H9 (cell line): ENCODE data around the gene INSYN2B. TPM values are rescaled to one million over a fixed set of nuclear protein-coding genes. Genes with fewer than 3 reads are reported as not detected.

Experiments used
- DNase-seq: peaks from one replicate; pipeline ENCODE4 v3.0.0-alpha.2; 2017
- H2AFZ ChIP-seq: one replicate; pipeline ENCODE4 v1.6.1; 2013; ENCODE audit warnings: mild to moderate bottlenecking, low read length, control low read depth, moderate library complexity
- H2AK5ac ChIP-seq: 2 replicates; pipeline ENCODE4 v1.6.1; 2013; ENCODE audit warnings: low read length, control low read depth, mixed read lengths; ENCODE audit not compliant: insufficient read length
- H2BK120ac ChIP-seq: one replicate; pipeline ENCODE4 v1.6.1; 2013; ENCODE audit warnings: low read depth, mild to moderate bottlenecking, low read length, control low read depth, inconsistent platforms; ENCODE audit not compliant: poor library complexity, severe bottlenecking
- H2BK12ac ChIP-seq: 2 replicates; pipeline ENCODE4 v1.6.1; 2013; ENCODE audit warnings: low read length, control low read depth, mixed read lengths, low read depth; ENCODE audit not compliant: insufficient read length
- H2BK15ac ChIP-seq: 2 replicates; pipeline ENCODE4 v1.6.1; 2013; ENCODE audit warnings: low read depth, low read length, control low read depth
- H2BK20ac ChIP-seq: one replicate; pipeline ENCODE4 v1.6.1; 2013; ENCODE audit warnings: low read depth, mild to moderate bottlenecking, low read length, control low read depth, inconsistent platforms; ENCODE audit not compliant: poor library complexity, severe bottlenecking
- H2BK5ac ChIP-seq: 2 replicates; pipeline ENCODE4 v1.6.1; 2013; ENCODE audit warnings: low read length, control low read depth, mixed read lengths; ENCODE audit not compliant: insufficient read length
- H3K14ac ChIP-seq: 2 replicates; pipeline ENCODE4 v1.6.1; 2013; ENCODE audit warnings: low read length, control low read depth; ENCODE audit not compliant: insufficient read depth
- H3K18ac ChIP-seq: 2 replicates; pipeline ENCODE4 v1.6.1; 2013; ENCODE audit warnings: low read depth, mild to moderate bottlenecking, mixed read lengths, low read length, control low read depth; ENCODE audit not compliant: insufficient read length
- H3K23ac ChIP-seq: 2 replicates; pipeline ENCODE4 v1.6.1; 2013; ENCODE audit warnings: low read length, control low read depth, mixed read lengths, low read depth; ENCODE audit not compliant: insufficient read length
- H3K23me2 ChIP-seq: 2 replicates; pipeline ENCODE4 v1.6.1; 2013; ENCODE audit warnings: low read depth, mild to moderate bottlenecking, mixed read lengths, low read length, control low read depth; ENCODE audit not compliant: insufficient read length, poor library complexity, severe bottlenecking
- H3K27ac ChIP-seq: 2 replicates; pipeline ENCODE4 v1.5.1; 2013; ENCODE audit warnings: low read length, control low read depth, mixed read lengths, low read depth; ENCODE audit not compliant: insufficient read length
- H3K27me3 ChIP-seq: 2 replicates; pipeline ENCODE4 v1.6.1; 2013; ENCODE audit warnings: low read length, control low read depth, inconsistent platforms; ENCODE audit not compliant: insufficient read depth
- H3K4ac ChIP-seq: 2 replicates; pipeline ENCODE4 v1.6.1; 2013; ENCODE audit warnings: low read depth, mild to moderate bottlenecking, control low read depth, inconsistent platforms, low read length, moderate library complexity
- H3K4me1 ChIP-seq: 2 replicates; pipeline ENCODE4 v1.6.1; 2013; ENCODE audit warnings: low read length, control low read depth, inconsistent platforms; ENCODE audit not compliant: insufficient read depth
- H3K4me2 ChIP-seq: 2 replicates; pipeline ENCODE4 v1.6.1; 2013; ENCODE audit warnings: low read length, control low read depth, mixed read lengths; ENCODE audit not compliant: insufficient read length, insufficient read depth
- H3K56ac ChIP-seq: 2 replicates; pipeline ENCODE4 v1.6.1; 2013; ENCODE audit warnings: low read depth, mild to moderate bottlenecking, mixed read lengths, low read length, control low read depth; ENCODE audit not compliant: insufficient read length
- H3K79me1 ChIP-seq: 2 replicates; pipeline ENCODE4 v1.6.1; 2013; ENCODE audit warnings: low read depth, mild to moderate bottlenecking, moderate library complexity, low read length, control low read depth, inconsistent platforms; ENCODE audit not compliant: insufficient read depth, poor library complexity, severe bottlenecking
- H3K79me2 ChIP-seq: 2 replicates; pipeline ENCODE4 v1.6.1; 2013; ENCODE audit warnings: low read length, control low read depth, inconsistent platforms; ENCODE audit not compliant: insufficient read depth
- H3K9ac ChIP-seq: 2 replicates; pipeline ENCODE4 v1.6.1; 2013; ENCODE audit warnings: low read length, control low read depth, mixed read lengths; ENCODE audit not compliant: insufficient read length; ENCODE audit errors: extremely low read depth
- H3K9me3 ChIP-seq: one replicate; pipeline ENCODE4 v1.6.1; 2013; ENCODE audit warnings: low read depth, low read length, inconsistent platforms; ENCODE audit not compliant: control insufficient read depth
- H3T11ph ChIP-seq: one replicate; pipeline ENCODE4 v1.6.1; 2013; ENCODE audit warnings: mild to moderate bottlenecking, low read length, control low read depth, inconsistent platforms
- H4K20me1 ChIP-seq: one replicate; pipeline ENCODE4 v1.6.1; 2013; ENCODE audit not compliant: control insufficient read depth, insufficient read length, insufficient read depth
- H4K5ac ChIP-seq: 2 replicates; pipeline ENCODE4 v1.6.1; 2013; ENCODE audit warnings: low read depth, mild to moderate bottlenecking, mixed read lengths, low read length, control low read depth; ENCODE audit not compliant: insufficient read length
- H4K8ac ChIP-seq: replicated peaks from 2 replicates; pipeline ENCODE4 v1.6.1; 2013; ENCODE audit warnings: low read length, control low read depth, mixed read lengths, low read depth; ENCODE audit not compliant: insufficient read length
- H4K91ac ChIP-seq: 2 replicates; pipeline ENCODE4 v1.6.1; 2013; ENCODE audit warnings: low read depth, mild to moderate bottlenecking, moderate library complexity, mixed read lengths, low read length, control low read depth; ENCODE audit not compliant: insufficient read length
- H3K27ac Mint-ChIP-seq, 3 experiments: 2 replicates in 2 of 3; 3 replicates in 1 of 3; pipeline ENCODE4 v1.8.0; 2020 to 2021; ENCODE audit warnings: mixed read lengths in 3 of 3, mild to moderate bottlenecking in 1 of 3, moderate library complexity in 1 of 3
- H3K27me3 Mint-ChIP-seq: 2 replicates; pipeline ENCODE4 v1.8.0; 2021; ENCODE audit warnings: low read depth, mild to moderate bottlenecking, moderate library complexity, mixed read lengths
- H3K36me3 Mint-ChIP-seq, 3 experiments: 2 replicates in 2 of 3; 3 replicates in 1 of 3; pipeline ENCODE4 v1.8.0; 2020 to 2021; ENCODE audit warnings: low read depth in 3 of 3, mixed read lengths in 3 of 3; ENCODE audit not compliant: insufficient read depth in 1 of 3
- H3K4me1 Mint-ChIP-seq, 2 experiments: 2 replicates each; pipeline ENCODE4 v1.8.0; 2020; ENCODE audit warnings: mixed read lengths in 2 of 2
- H3K4me3 Mint-ChIP-seq, 2 experiments: 2 replicates in 1 of 2; 3 replicates in 1 of 2; pipeline ENCODE4 v1.8.0; 2020 to 2021; ENCODE audit warnings: mild to moderate bottlenecking in 2 of 2, mixed read lengths in 2 of 2, moderate library complexity in 1 of 2
- H3K9me3 Mint-ChIP-seq, 2 experiments: 2 replicates in 1 of 2; 3 replicates in 1 of 2; pipeline ENCODE4 v1.8.0; 2020; ENCODE audit warnings: mild to moderate bottlenecking in 2 of 2, mixed read lengths in 2 of 2, moderate library complexity in 1 of 2
- CTCF ChIP-seq: fragments of 200-600 bp; sonication (generic); conservative IDR thresholded peaks from 3 replicates; pipeline ENCODE4 v1.8.0; 2021; ENCODE audit warnings: antibody characterized with exemption, mild to moderate bottlenecking
- WGBS: extraction: QIAGEN DNeasy Blood & Tissue Kit; methylation state at CpG from one replicate; pipeline ENCODE4 v1.1.7; 2013; ENCODE audit warnings: missing lambda C conversion rate, low lambda C conversion rate, mixed read lengths; ENCODE audit not compliant: insufficient read length; ENCODE audit errors: extremely low coverage; 5-methylcytosine and 5-hydroxymethylcytosine counted together
- total RNA-seq: library from RNA; stranded (reverse); gene quantifications from 2 replicates; pipeline ENCODE4 v1.2.1, GENCODE V29; 2021

INSYN2B gene
- total RNA-seq, 1 experiment from 2014 or later: not detected

GRCh38 chr5:169906745-169907649 is 73.3 kb downstream of the INSYN2B start:
- TF ChIP-seq CTCF: no peak
- H2BK12ac ChIP-seq: no peak overlapping the region
- no peaks in the 10 kb centered on the region for H3K9me3 Mint-ChIP-seq

More at GRCh38 chr5:169906745-169907649, 73.3 kb downstream of the INSYN2B start:
- H2BK5ac ChIP-seq: no peak overlapping the region
- no peaks in the 10 kb centered on the region for H3K4me1 ChIP-seq
- no peaks in the 10 kb centered on the region for H3K27me3 ChIP-seq
- no peak overlapping the region for H4K8ac ChIP-seq
- no peaks in the 10 kb centered on the region for H4K20me1 ChIP-seq
- no peak overlapping the region for H3K4ac ChIP-seq
- Mint-ChIP-seq H3K36me3 (no peaks in the 10 kb centered on the region), H3K27me3 (no peaks in the 10 kb centered on the region), H3K4me1 (peaks cover 12 to 13% of the 10 kb centered on the region in 2 experiments), H3K4me3 (no peak overlapping the region), H3K27ac (no peak overlapping the region)
- H2AFZ ChIP-seq: no peak overlapping the region
- no CpG with 5 or more reads among the region's 8 CpGs for WGBS
- no peak overlapping the region for H3K4me2 ChIP-seq
- H3K23ac ChIP-seq: no peak overlapping the region
- H3T11ph ChIP-seq: no peak overlapping the region
- H3K27ac ChIP-seq: no peak overlapping the region
- H4K5ac ChIP-seq: no peak overlapping the region
- H3K18ac ChIP-seq: no peak overlapping the region
- H2BK20ac ChIP-seq: no peak overlapping the region
- no peak overlapping the region for H3K56ac ChIP-seq
- no peak for DNase-seq
- H4K91ac ChIP-seq: no peak overlapping the region
- H3K79me1 ChIP-seq: no peaks in the 10 kb centered on the region
- H2BK15ac ChIP-seq: no peak overlapping the region
- H3K23me2 ChIP-seq: no peaks in the 10 kb centered on the region
- no peaks in the 10 kb centered on the region for H3K9me3 ChIP-seq
- no peak overlapping the region for H3K14ac ChIP-seq
- no peak overlapping the region for H2BK120ac ChIP-seq
- H2AK5ac ChIP-seq: no peak overlapping the region
- H3K79me2 ChIP-seq: no peaks in the 10 kb centered on the region
- H3K9ac ChIP-seq: no peak overlapping the region
